ENCODE data around the gene GPR107.

GPR107 gene

DNA sequence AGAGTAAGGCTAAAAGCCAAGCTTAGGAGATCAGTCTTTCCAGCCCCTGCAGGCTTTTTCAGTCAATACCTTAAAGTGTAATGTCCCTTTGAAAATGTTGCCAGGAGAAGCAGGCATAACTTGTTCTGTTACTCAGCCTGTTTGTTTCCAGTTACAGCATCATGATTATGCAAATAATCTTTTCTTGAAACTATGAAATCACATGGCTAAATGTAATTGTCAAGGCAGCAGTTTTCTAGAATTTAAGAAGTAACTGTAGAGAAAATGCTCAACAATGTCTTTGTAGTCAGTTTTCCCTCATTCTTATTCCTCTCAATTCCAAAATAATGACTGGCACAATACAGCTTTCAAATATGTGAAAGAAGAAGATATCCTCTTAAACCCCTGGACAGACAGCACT lies 1.9 kb upstream of the GPR107 start:
- TF ChIP-seq, protein P1, sequence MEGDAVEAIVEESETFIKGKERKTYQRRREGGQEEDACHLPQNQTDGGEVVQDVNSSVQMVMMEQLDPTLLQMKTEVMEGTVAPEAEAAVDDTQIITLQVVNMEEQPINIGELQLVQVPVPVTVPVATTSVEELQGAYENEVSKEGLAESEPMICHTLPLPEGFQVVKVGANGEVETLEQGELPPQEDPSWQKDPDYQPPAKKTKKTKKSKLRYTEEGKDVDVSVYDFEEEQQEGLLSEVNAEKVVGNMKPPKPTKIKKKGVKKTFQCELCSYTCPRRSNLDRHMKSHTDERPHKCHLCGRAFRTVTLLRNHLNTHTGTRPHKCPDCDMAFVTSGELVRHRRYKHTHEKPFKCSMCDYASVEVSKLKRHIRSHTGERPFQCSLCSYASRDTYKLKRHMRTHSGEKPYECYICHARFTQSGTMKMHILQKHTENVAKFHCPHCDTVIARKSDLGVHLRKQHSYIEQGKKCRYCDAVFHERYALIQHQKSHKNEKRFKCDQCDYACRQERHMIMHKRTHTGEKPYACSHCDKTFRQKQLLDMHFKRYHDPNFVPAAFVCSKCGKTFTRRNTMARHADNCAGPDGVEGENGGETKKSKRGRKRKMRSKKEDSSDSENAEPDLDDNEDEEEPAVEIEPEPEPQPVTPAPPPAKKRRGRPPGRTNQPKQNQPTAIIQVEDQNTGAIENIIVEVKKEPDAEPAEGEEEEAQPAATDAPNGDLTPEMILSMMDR (IDR thresholded peaks at IDR 0.05; ENCODE audit: control extremely low read depth, extremely low read depth, low read depth, missing control alignments): no peak
- no peak for DNase-seq (ENCODE audit: extremely low spot score)
- ChIA-PET CTCF (interaction anchor here (2.2 kb wide), 1 partner anchor 12 kb away, joined by 7 read pairs; no protein-coding TSS in a partner anchor), POLR2A (no interaction called here)

GRCh38 chr9:130053109-130053503 lies 600 bp upstream of the GPR107 start:
- ChIA-PET POLR2A (interaction anchor here (0.8 kb wide), 1 partner anchor 10 kb away, joined by 4 read pairs; the partner anchor contains the start of gene FNBP1), CTCF (interaction anchor here (1.5 to 1.8 kb wide), 2 partner anchors 8 to 14 kb away, joined by 4 to 10 read pairs; no protein-coding TSS in a partner anchor)
- DNase-seq (ENCODE audit: extremely low spot score): no peak
- TF ChIP-seq, protein P1 (IDR thresholded peaks at IDR 0.05; ENCODE audit: control extremely low read depth, extremely low read depth, low read depth, missing control alignments): no peak

GRCh38 chr9:130054325-130054786 lies 650 bp downstream of the GPR107 start:
- DNase-seq (ENCODE audit: extremely low spot score): no peak
- TF ChIP-seq, protein P1 (IDR thresholded peaks at IDR 0.05; ENCODE audit: control extremely low read depth, extremely low read depth, low read depth, missing control alignments): no peak
- CTCF ChIA-PET: interaction anchor here (1.8 kb wide), 1 partner anchor 10 kb away, joined by 10 read pairs; no protein-coding TSS in a partner anchor
- POLR2A ChIA-PET: no interaction called here

- POLR2A ChIA-PET: no interaction called here
- no peak for DNase-seq (ENCODE audit: extremely low spot score)
- CTCF ChIA-PET: no interaction called here
- TF ChIP-seq, protein P1 (IDR thresholded peaks at IDR 0.05; ENCODE audit: control extremely low read depth, extremely low read depth, low read depth, missing control alignments): no peak
Observed at GRCh38 chr9:130054820-130055219, 1.1 kb downstream of the GPR107 start.

GRCh38 chr9:130058154-130058553 lies 4.4 kb downstream of the GPR107 start:
- TF ChIP-seq, protein P1 (IDR thresholded peaks at IDR 0.05; ENCODE audit: control extremely low read depth, extremely low read depth, low read depth, missing control alignments): no peak

GRCh38 chr9:130058887-130059286 lies 5.2 kb downstream of the GPR107 start:
- TF ChIP-seq, protein P1 (IDR thresholded peaks at IDR 0.05; ENCODE audit: control extremely low read depth, extremely low read depth, low read depth, missing control alignments): no peak
- CTCF ChIA-PET: interaction anchor here (1.2 to 1.8 kb wide), 5 partner anchors 8 to 154 kb away, joined by 3 to 6 read pairs (median 4); no protein-coding TSS in a partner anchor
- POLR2A ChIA-PET: no interaction called here
- DNase-seq (ENCODE audit: extremely low spot score): no peak

More at GRCh38 chr9:130058154-130058553, 4.4 kb downstream of the GPR107 start:
- DNase-seq (ENCODE audit: extremely low spot score): no peak
- ChIA-PET CTCF (interaction anchor here (1.2 to 1.8 kb wide), 7 partner anchors 9 to 153 kb away, joined by 3 to 6 read pairs (median 4); no protein-coding TSS in a partner anchor), POLR2A (interaction anchor here (0.5 kb wide), 1 partner anchor 22 kb away, joined by 3 read pairs; no protein-coding TSS in a partner anchor)
